ENCODE measurements around the gene KIZ.

KIZ gene

DNA sequence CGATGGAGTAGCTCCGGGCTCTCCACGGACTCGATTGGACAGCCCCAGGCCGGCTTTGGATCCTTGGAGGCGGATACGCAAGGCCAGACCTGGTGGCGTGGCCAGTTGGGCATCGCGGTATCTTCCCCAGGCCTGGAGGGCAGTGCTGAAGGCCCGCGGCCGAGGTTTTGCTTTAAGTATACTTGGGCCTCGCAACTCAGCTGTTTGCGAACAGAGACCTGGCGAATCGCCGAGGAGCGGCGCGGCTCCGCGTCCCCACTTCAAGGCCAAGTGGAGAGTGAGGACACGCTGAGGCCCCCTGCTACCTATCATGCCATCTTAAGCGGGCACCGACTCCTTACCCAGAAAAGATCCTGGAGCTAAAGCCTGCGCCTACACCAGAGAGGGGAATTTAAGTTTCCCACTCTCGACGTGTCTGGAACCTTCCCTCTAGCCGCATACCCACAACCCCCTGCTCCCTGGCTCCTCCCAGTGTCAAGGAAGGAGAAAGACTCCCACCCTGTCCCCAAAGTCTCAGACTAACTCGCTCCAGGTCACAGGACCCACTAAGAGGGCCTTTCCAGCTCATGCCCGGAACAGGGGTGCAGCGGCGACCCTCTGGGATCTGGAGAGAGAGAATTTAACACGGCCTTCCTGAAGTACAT lies 23.8 kb upstream of the KIZ start:
- peaks cover 4% of the 10 kb centered on the region for H3K4me1 ChIP-seq (ENCODE audit: insufficient read depth, poor library complexity, severe bottlenecking)
- ATAC-seq (ENCODE audit: low read depth) (no peak), DNase-seq (ENCODE audit: low spot score) (no peak)
- H3K27me3 ChIP-seq (ENCODE audit: insufficient read depth, poor library complexity, severe bottlenecking): peaks cover 100% of the 10 kb centered on the region
- no peak for TF ChIP-seq CTCF (IDR thresholded peaks at IDR 0.05; ENCODE audit: poor library complexity, severe bottlenecking)
- H3K9me3 ChIP-seq (ENCODE audit: severe bottlenecking): no peaks in the 10 kb centered on the region
- H3K4me3 ChIP-seq (ENCODE audit: severe bottlenecking): no peak overlapping the region
- H3K36me3 ChIP-seq (ENCODE audit: low read depth): no peaks in the 10 kb centered on the region
- H3K27ac ChIP-seq (ENCODE audit: poor library complexity, severe bottlenecking): no peak overlapping the region

- Histone ChIP-seq H3K36me3 (ENCODE audit: low read depth) (no peaks in the 10 kb centered on the region), H3K4me3 (ENCODE audit: severe bottlenecking) (no peak overlapping the region), H3K27ac (ENCODE audit: poor library complexity, severe bottlenecking) (no peak overlapping the region), H3K27me3 (ENCODE audit: insufficient read depth, poor library complexity, severe bottlenecking) (peaks cover 100% of the 10 kb centered on the region), H3K4me1 (ENCODE audit: insufficient read depth, poor library complexity, severe bottlenecking) (peaks cover 4% of the 10 kb centered on the region), H3K9me3 (ENCODE audit: severe bottlenecking) (no peaks in the 10 kb centered on the region)
- DNase-seq (ENCODE audit: low spot score) (no peak), ATAC-seq (ENCODE audit: low read depth) (peak; percentile 20; the same call in 2 of the 3 replicates)
- no peak for TF ChIP-seq CTCF (IDR thresholded peaks at IDR 0.05; ENCODE audit: poor library complexity, severe bottlenecking)
Observed at GRCh38 chr20:21102603-21103311, 23.1 kb upstream of the KIZ start.

DNA sequence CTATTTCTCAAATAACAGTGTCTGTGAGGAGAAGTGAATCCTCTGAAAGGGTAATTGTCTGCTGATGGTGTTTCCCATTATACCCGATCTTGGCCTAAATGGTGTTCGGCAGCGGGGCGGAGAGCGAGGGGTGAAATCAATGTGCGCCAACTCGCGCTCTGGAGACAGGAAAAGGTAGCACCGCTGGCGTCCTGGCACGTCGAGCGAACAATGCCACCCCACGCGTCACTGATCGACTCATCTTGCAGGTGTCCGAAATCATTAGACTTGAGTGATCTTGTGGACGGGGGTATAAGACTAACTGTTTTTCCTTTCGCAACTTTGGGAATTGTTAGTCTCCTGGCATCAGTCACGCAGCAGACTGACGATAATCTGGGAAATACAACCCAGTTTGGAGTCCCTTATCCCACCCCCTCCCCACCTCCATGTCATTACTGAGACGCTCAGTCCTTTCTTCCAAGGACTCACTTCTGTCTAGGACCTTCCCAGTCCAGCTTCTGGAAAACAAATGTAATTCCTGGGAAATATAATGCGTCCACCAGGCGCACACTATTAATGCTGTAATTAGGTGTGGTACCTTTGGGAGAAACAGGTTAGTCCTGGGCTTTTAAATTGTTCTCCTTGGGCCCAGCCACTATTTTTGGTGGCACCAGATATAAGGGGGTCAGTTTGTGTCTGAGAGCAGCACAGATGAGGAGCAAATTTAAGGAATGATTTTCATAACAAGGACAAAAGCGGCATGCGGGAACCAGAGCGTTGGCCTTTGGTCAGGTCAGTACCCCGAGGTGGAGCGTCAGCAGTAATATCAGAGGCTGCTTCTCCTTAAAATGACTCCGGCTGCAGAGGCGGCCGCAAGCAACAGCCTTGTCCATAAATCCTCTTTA lies 22.1 kb upstream of the KIZ start:
- Histone ChIP-seq H3K4me1 (ENCODE audit: insufficient read depth, poor library complexity, severe bottlenecking) (peaks cover 4% of the 10 kb centered on the region), H3K27me3 (ENCODE audit: insufficient read depth, poor library complexity, severe bottlenecking) (peaks cover 100% of the 10 kb centered on the region), H3K4me3 (ENCODE audit: severe bottlenecking) (no peak overlapping the region), H3K36me3 (ENCODE audit: low read depth) (no peaks in the 10 kb centered on the region), H3K27ac (ENCODE audit: poor library complexity, severe bottlenecking) (no peak overlapping the region), H3K9me3 (ENCODE audit: severe bottlenecking) (no peaks in the 10 kb centered on the region)
- ATAC-seq (ENCODE audit: low read depth) (no peak), DNase-seq (ENCODE audit: low spot score) (no peak)
- TF ChIP-seq CTCF (IDR thresholded peaks at IDR 0.05; ENCODE audit: poor library complexity, severe bottlenecking): no peak

DNA sequence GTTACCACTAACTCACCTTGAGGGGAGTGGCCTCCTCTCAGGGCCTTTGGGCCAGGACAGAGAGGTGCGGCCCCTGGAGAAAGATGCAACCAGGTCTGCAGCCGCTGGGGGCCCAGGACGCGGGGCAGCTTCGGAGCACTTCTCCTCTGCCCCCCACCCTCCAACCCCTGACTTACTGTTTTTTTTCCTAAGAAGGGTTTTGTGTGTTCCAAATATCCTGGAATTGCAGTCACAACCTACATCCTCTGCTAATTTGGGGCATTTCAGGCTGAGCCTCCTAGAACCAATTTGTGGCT lies 21.5 kb upstream of the KIZ start:
- Histone ChIP-seq H3K9me3 (ENCODE audit: severe bottlenecking) (no peaks in the 10 kb centered on the region), H3K27ac (ENCODE audit: poor library complexity, severe bottlenecking) (no peak overlapping the region), H3K36me3 (ENCODE audit: low read depth) (no peaks in the 10 kb centered on the region), H3K4me3 (ENCODE audit: severe bottlenecking) (no peak overlapping the region), H3K27me3 (ENCODE audit: insufficient read depth, poor library complexity, severe bottlenecking) (peaks cover 98% of the 10 kb centered on the region), H3K4me1 (ENCODE audit: insufficient read depth, poor library complexity, severe bottlenecking) (peaks cover 4% of the 10 kb centered on the region)
- ATAC-seq (ENCODE audit: low read depth) (no peak), DNase-seq (ENCODE audit: low spot score) (no peak)
- TF ChIP-seq CTCF (IDR thresholded peaks at IDR 0.05; ENCODE audit: poor library complexity, severe bottlenecking): no peak

All from RWPE2 (cell line).